Fibroblast of upper back skin (primary cell): ENCODE data around the gene TRIP13.

Experiments
- DNase-seq: peaks from one replicate; pipeline ENCODE4 v3.0.0-alpha.2; 2013

The TRIP13 gene

GRCh38 chr5:943201-943917, 50.7 kb downstream of the TRIP13 start:
- no peak for DNase-seq

- DNase-seq: no peak
These were observed 51.4 kb downstream of the TRIP13 start for GRCh38 chr5:943918-944620.

- DNase-seq: no peak
These were observed 51.9 kb downstream of the TRIP13 start for GRCh38 chr5:944621-944927.

GRCh38 chr5:944992-945685, 52.5 kb downstream of the TRIP13 start:
- no peak for DNase-seq

- DNase-seq: no peak
These were observed 53.2 kb downstream of the TRIP13 start for GRCh38 chr5:945691-946551.

GRCh38 chr5:946720-947625, 54.3 kb downstream of the TRIP13 start:
- DNase-seq: no peak

- DNase-seq: no peak
These were observed 55.2 kb downstream of the TRIP13 start for GRCh38 chr5:947626-948471.

GRCh38 chr5:948472-949274, 56.0 kb downstream of the TRIP13 start:
- no peak for DNase-seq

- DNase-seq: no peak
These were observed 56.5 kb downstream of the TRIP13 start for GRCh38 chr5:949275-949543.

GRCh38 chr5:949815-950560, 57.3 kb downstream of the TRIP13 start:
- no peak for DNase-seq

GRCh38 chr5:951940-952596, 59.4 kb downstream of the TRIP13 start:
- DNase-seq: no peak

- DNase-seq: no peak
These were observed 60.0 kb downstream of the TRIP13 start for GRCh38 chr5:952597-953271.

GRCh38 chr5:953535-954449, 61.1 kb downstream of the TRIP13 start:
- no peak for DNase-seq

GRCh38 chr5:955886-956761, 63.4 kb downstream of the TRIP13 start:
- DNase-seq: peak; percentile 28

- peak; percentile 95 for DNase-seq
These were observed 64.5 kb downstream of the TRIP13 start for GRCh38 chr5:956941-957747.
